Common myeloid progenitor, CD34-positive (primary cell): Measurements from ENCODE around the gene ATP8A2.
"Not testable (repeated sequence)": the region's sequence is repeated elsewhere in the genome, so short reads cannot be mapped to it uniquely, and the experiment has no call there.

Experiments used
- CTCF ChIA-PET: fragments of 350-600 bp; sonication (Branson Sonifier 250); formaldehyde crosslinking; loops from one replicate; lab custom pipeline; 2021; ENCODE audit warnings: antibody characterized with exemption; lab: Charles Lee
- POLR2A ChIA-PET: fragments of 350-600 bp; sonication (Branson Sonifier 250); formaldehyde crosslinking; loops from one replicate; lab custom pipeline; 2021; ENCODE audit warnings: antibody characterized with exemption; lab: Charles Lee
- DNase-seq, 3 donors: peaks; one replicate each; pipeline versions ENCODE4 v3.0.0 to v3.0.0-alpha.2; 2013
- H3K27ac ChIP-seq, 2 experiments: 1 replicate in 1 of 2; 2 replicates in 1 of 2; pipeline ENCODE4 v1.7.0; 2013; ENCODE audit warnings: inconsistent platforms in 2 of 2, low read length in 2 of 2, mild to moderate bottlenecking in 2 of 2, low read depth in 1 of 2, moderate library complexity in 1 of 2; ENCODE audit not compliant: severe bottlenecking in 2 of 2, insufficient read depth in 1 of 2, poor library complexity in 1 of 2
- H3K27me3 ChIP-seq, 5 experiments: replicated peaks in 2 of 5; 1 replicate in 3 of 5; 2 replicates in 2 of 5; pipeline versions ENCODE4 v1.6.1 to v1.7.0; 2013; ENCODE audit warnings: low read length in 4 of 5, mild to moderate bottlenecking in 2 of 5, moderate library complexity in 2 of 5, inconsistent platforms in 1 of 5; ENCODE audit not compliant: insufficient read depth in 5 of 5, control insufficient read depth in 4 of 5
- H3K36me3 ChIP-seq, 4 experiments: 1 replicate in 2 of 4; 2 replicates in 2 of 4; pipeline versions ENCODE4 v1.6.1 to v1.7.0; 2013; ENCODE audit warnings: low read length in 3 of 4, control low read depth in 1 of 4, mild to moderate bottlenecking in 1 of 4; ENCODE audit not compliant: control insufficient read depth in 4 of 4, insufficient read depth in 4 of 4
- H3K4me1 ChIP-seq, 4 experiments: 1 replicate in 3 of 4; 2 replicates in 1 of 4; pipeline versions ENCODE4 v1.6.1 to v1.7.1; 2013; ENCODE audit warnings: low read length in 3 of 4, mild to moderate bottlenecking in 3 of 4, control low read depth in 1 of 4, inconsistent platforms in 1 of 4, moderate library complexity in 1 of 4; ENCODE audit not compliant: control insufficient read depth in 4 of 4, insufficient read depth in 4 of 4; ENCODE audit errors: control extremely low read depth in 1 of 4
- H3K4me3 ChIP-seq, 7 experiments: 1 replicate in 4 of 7; 2 replicates in 3 of 7; pipeline versions ENCODE4 v1.5.1 to v1.7.0; 2013; ENCODE audit warnings: mild to moderate bottlenecking in 7 of 7, low read length in 6 of 7, moderate library complexity in 6 of 7, inconsistent platforms in 2 of 7, low read depth in 2 of 7, control low read depth in 1 of 7; ENCODE audit not compliant: insufficient read depth in 4 of 7, control insufficient read depth in 1 of 7; ENCODE audit errors: extremely low read depth in 1 of 7
- H3K9me3 ChIP-seq, 5 experiments: 1 replicate in 4 of 5; 2 replicates in 1 of 5; pipeline versions ENCODE4 v1.6.1 to v1.7.1; 2013; ENCODE audit warnings: low read length in 4 of 5, mild to moderate bottlenecking in 2 of 5, inconsistent platforms in 1 of 5, low read depth in 1 of 5, moderate library complexity in 1 of 5; ENCODE audit not compliant: control insufficient read depth in 4 of 5, insufficient read depth in 2 of 5; ENCODE audit errors: control extremely low read depth in 1 of 5
- WGBS: methylation state at CpG from one replicate; pipeline ENCODE4 v1.1.5; 2013; ENCODE audit not compliant: insufficient coverage; 5-methylcytosine and 5-hydroxymethylcytosine counted together

ATP8A2 gene

GRCh38 chr13:25784119-25784518 lies 412.3 kb downstream of the ATP8A2 start:
- ChIA-PET CTCF (no interaction called here), POLR2A (no interaction called here)
- WGBS, result 84% methylated on average over 4 of the region's 4 CpGs

GRCh38 chr13:25790137-25790536 lies 418.4 kb downstream of the ATP8A2 start:
- H3K4me3 ChIP-seq, H3K27ac ChIP-seq, POLR2A ChIA-PET, H3K4me1 ChIP-seq, H3K9me3 ChIP-seq, H3K36me3 ChIP-seq, DNase-seq, H3K27me3 ChIP-seq: not testable (repeated sequence)
- CTCF ChIA-PET, result interaction anchor here (1.4 kb wide), 1 partner anchor 19 kb away, joined by 3 read pairs; no protein-coding TSS in a partner anchor
- WGBS, result 92% methylated on average over 1 of the region's 1 CpG

More at GRCh38 chr13:25784119-25784518, 412.3 kb downstream of the ATP8A2 start:
- Histone ChIP-seq H3K4me1 (no peaks in the 10 kb centered on the region), H3K36me3 (no peaks in the 10 kb centered on the region), H3K27me3 (no peaks in the 10 kb centered on the region), H3K27ac (no peak overlapping the region), H3K4me3 (no peak overlapping the region), H3K9me3 (no peaks in the 10 kb centered on the region)
- no peak for DNase-seq

DNA sequence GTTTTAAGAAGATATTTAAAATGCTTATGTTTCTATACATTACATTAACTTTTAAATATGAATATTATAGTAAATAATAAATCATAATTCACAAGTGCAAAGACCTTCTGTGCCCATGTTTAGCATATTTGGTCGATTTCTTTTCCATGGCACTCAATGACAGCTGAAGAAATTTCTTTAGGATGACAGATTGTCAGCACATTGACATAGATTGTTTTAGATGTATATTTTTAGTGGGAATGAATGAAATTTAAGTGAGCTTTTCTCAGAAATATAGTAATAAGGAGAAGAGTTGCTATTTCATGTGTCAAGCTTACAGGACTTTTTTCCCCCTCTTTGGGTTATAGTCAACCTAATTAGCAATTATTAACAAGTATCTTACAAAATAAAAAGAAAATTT lies 423.5 kb downstream of the ATP8A2 start:
- WGBS, result 100% methylated on average over 1 of the region's 1 CpG

DNA sequence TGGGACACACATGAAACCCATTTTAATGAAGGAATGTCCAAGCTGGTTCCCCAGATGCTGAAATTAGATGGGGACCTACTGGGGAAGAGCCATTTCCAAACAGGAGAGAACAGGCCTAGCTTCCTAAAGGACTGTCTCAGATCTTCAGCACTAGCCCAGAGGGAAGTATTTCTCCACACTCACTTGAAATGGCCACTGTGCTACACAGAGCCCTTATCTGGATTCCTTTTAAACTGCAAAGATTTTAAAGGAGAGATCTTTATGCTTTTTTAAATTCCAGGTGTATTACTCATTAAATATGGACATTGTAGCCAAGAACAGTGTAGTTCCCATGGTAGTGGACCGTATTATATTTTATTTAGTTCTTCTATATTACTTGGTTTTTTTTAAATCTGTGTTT lies 424.7 kb downstream of the ATP8A2 start:
- H3K4me1 ChIP-seq, result no peaks in the 10 kb centered on the region
- no CpG with 5 or more reads among the region's 1 CpG for WGBS
- no peak for DNase-seq
- H3K27ac ChIP-seq, result no peak overlapping the region
- H3K9me3 ChIP-seq, result no peaks in the 10 kb centered on the region
- H3K4me3 ChIP-seq, result no peak overlapping the region
- ChIA-PET POLR2A (no interaction called here), CTCF (no interaction called here)
- no peaks in the 10 kb centered on the region for H3K36me3 ChIP-seq
- H3K27me3 ChIP-seq, result peaks cover 0 to 3% (median 3%) of the 10 kb centered on the region in 5 experiments

More for the DNA sequence above, 423.5 kb downstream of the ATP8A2 start:
- Histone ChIP-seq H3K36me3 (no peaks in the 10 kb centered on the region), H3K27me3 (no peaks in the 10 kb centered on the region), H3K4me3 (no peak overlapping the region), H3K27ac (no peak overlapping the region), H3K9me3 (no peaks in the 10 kb centered on the region), H3K4me1 (no peaks in the 10 kb centered on the region)
- DNase-seq, result no peak
- POLR2A ChIA-PET, result no interaction called here
- CTCF ChIA-PET, result interaction anchor here (0.9 kb wide), 1 partner anchor 99 kb away, joined by 3 read pairs; no protein-coding TSS in a partner anchor

GRCh38 chr13:25798998-25799397 lies 427.2 kb downstream of the ATP8A2 start:
- Histone ChIP-seq H3K4me3 (no peak overlapping the region), H3K27ac (no peak overlapping the region), H3K36me3 (no peaks in the 10 kb centered on the region), H3K27me3 (peaks cover 0 to 3% (median 3%) of the 10 kb centered on the region in 5 experiments), H3K9me3 (no peaks in the 10 kb centered on the region), H3K4me1 (no peaks in the 10 kb centered on the region)
- ChIA-PET POLR2A (no interaction called here), CTCF (no interaction called here)
- no peak for DNase-seq
- WGBS, result 100% methylated on average over 1 of the region's 3 CpGs

- ChIA-PET CTCF (no interaction called here), POLR2A (no interaction called here)
- Histone ChIP-seq H3K27me3 (peaks cover 0 to 5% (median 3%) of the 10 kb centered on the region in 5 experiments), H3K4me1 (no peaks in the 10 kb centered on the region), H3K36me3 (no peaks in the 10 kb centered on the region), H3K4me3 (no peak overlapping the region), H3K27ac (no peak overlapping the region), H3K9me3 (no peaks in the 10 kb centered on the region)
- no peak for DNase-seq
- no CpG with 5 or more reads among the region's 3 CpGs for WGBS
Measured at GRCh38 chr13:25800523-25800922, 428.7 kb downstream of the ATP8A2 start.

DNA sequence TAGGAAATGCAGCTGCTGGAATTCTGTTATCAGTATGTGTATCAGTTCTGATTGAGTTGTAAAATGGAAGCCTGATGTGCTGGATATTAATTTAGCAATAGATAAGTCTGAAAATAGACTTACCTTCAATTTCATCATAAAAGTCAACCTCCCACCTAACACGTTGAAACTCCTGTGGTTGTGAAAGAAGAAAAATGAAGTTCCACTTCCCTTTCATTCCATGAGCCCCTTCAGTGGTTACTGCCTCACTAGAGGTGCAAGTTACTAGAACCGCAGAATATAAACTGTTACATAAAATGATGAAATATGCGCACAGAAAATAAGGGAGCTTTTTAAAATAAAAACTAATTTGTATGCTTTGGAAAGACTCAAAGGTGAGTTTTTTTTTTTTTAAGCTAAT lies 430.8 kb downstream of the ATP8A2 start:
- POLR2A ChIA-PET, result interaction anchor here (0.6 kb wide), 1 partner anchor 52 kb away, joined by 3 read pairs; no protein-coding TSS in a partner anchor
- Histone ChIP-seq H3K9me3 (no peaks in the 10 kb centered on the region), H3K36me3 (no peaks in the 10 kb centered on the region), H3K4me3 (no peak overlapping the region), H3K27ac (no peak overlapping the region), H3K27me3 (peaks cover 0 to 5% (median 3%) of the 10 kb centered on the region in 5 experiments), H3K4me1 (no peaks in the 10 kb centered on the region)
- 100% methylated on average over 1 of the region's 3 CpGs for WGBS
- DNase-seq, result no peak
- CTCF ChIA-PET, result no interaction called here
